H9 (cell line): Measurements from ENCODE around the gene SLC2A4RG. TPM values are rescaled to one million over a fixed set of nuclear protein-coding genes. Genes with fewer than 3 reads are reported as not detected.

Experiments
- DNase-seq: peaks from one replicate; pipeline ENCODE4 v3.0.0-alpha.2; 2017
- H2AFZ ChIP-seq: one replicate; pipeline ENCODE4 v1.6.1; 2013; ENCODE audit warnings: mild to moderate bottlenecking, low read length, control low read depth, moderate library complexity
- H2AK5ac ChIP-seq: 2 replicates; pipeline ENCODE4 v1.6.1; 2013; ENCODE audit warnings: low read length, control low read depth, mixed read lengths; ENCODE audit not compliant: insufficient read length
- H2BK120ac ChIP-seq: one replicate; pipeline ENCODE4 v1.6.1; 2013; ENCODE audit warnings: low read depth, mild to moderate bottlenecking, low read length, control low read depth, inconsistent platforms; ENCODE audit not compliant: poor library complexity, severe bottlenecking
- H2BK12ac ChIP-seq: 2 replicates; pipeline ENCODE4 v1.6.1; 2013; ENCODE audit warnings: low read length, control low read depth, mixed read lengths, low read depth; ENCODE audit not compliant: insufficient read length
- H2BK15ac ChIP-seq: 2 replicates; pipeline ENCODE4 v1.6.1; 2013; ENCODE audit warnings: low read depth, low read length, control low read depth
- H2BK20ac ChIP-seq: one replicate; pipeline ENCODE4 v1.6.1; 2013; ENCODE audit warnings: low read depth, mild to moderate bottlenecking, low read length, control low read depth, inconsistent platforms; ENCODE audit not compliant: poor library complexity, severe bottlenecking
- H2BK5ac ChIP-seq: 2 replicates; pipeline ENCODE4 v1.6.1; 2013; ENCODE audit warnings: low read length, control low read depth, mixed read lengths; ENCODE audit not compliant: insufficient read length
- H3K14ac ChIP-seq: 2 replicates; pipeline ENCODE4 v1.6.1; 2013; ENCODE audit warnings: low read length, control low read depth; ENCODE audit not compliant: insufficient read depth
- H3K18ac ChIP-seq: 2 replicates; pipeline ENCODE4 v1.6.1; 2013; ENCODE audit warnings: low read depth, mild to moderate bottlenecking, mixed read lengths, low read length, control low read depth; ENCODE audit not compliant: insufficient read length
- H3K23ac ChIP-seq: 2 replicates; pipeline ENCODE4 v1.6.1; 2013; ENCODE audit warnings: low read length, control low read depth, mixed read lengths, low read depth; ENCODE audit not compliant: insufficient read length
- H3K23me2 ChIP-seq: 2 replicates; pipeline ENCODE4 v1.6.1; 2013; ENCODE audit warnings: low read depth, mild to moderate bottlenecking, mixed read lengths, low read length, control low read depth; ENCODE audit not compliant: insufficient read length, poor library complexity, severe bottlenecking
- H3K27ac ChIP-seq: 2 replicates; pipeline ENCODE4 v1.5.1; 2013; ENCODE audit warnings: low read length, control low read depth, mixed read lengths, low read depth; ENCODE audit not compliant: insufficient read length
- H3K27me3 ChIP-seq: 2 replicates; pipeline ENCODE4 v1.6.1; 2013; ENCODE audit warnings: low read length, control low read depth, inconsistent platforms; ENCODE audit not compliant: insufficient read depth
- H3K4ac ChIP-seq: 2 replicates; pipeline ENCODE4 v1.6.1; 2013; ENCODE audit warnings: low read depth, mild to moderate bottlenecking, control low read depth, inconsistent platforms, low read length, moderate library complexity
- H3K4me1 ChIP-seq: 2 replicates; pipeline ENCODE4 v1.6.1; 2013; ENCODE audit warnings: low read length, control low read depth, inconsistent platforms; ENCODE audit not compliant: insufficient read depth
- H3K4me2 ChIP-seq: 2 replicates; pipeline ENCODE4 v1.6.1; 2013; ENCODE audit warnings: low read length, control low read depth, mixed read lengths; ENCODE audit not compliant: insufficient read length, insufficient read depth
- H3K56ac ChIP-seq: 2 replicates; pipeline ENCODE4 v1.6.1; 2013; ENCODE audit warnings: low read depth, mild to moderate bottlenecking, mixed read lengths, low read length, control low read depth; ENCODE audit not compliant: insufficient read length
- H3K79me1 ChIP-seq: 2 replicates; pipeline ENCODE4 v1.6.1; 2013; ENCODE audit warnings: low read depth, mild to moderate bottlenecking, moderate library complexity, low read length, control low read depth, inconsistent platforms; ENCODE audit not compliant: insufficient read depth, poor library complexity, severe bottlenecking
- H3K79me2 ChIP-seq: 2 replicates; pipeline ENCODE4 v1.6.1; 2013; ENCODE audit warnings: low read length, control low read depth, inconsistent platforms; ENCODE audit not compliant: insufficient read depth
- H3K9ac ChIP-seq: 2 replicates; pipeline ENCODE4 v1.6.1; 2013; ENCODE audit warnings: low read length, control low read depth, mixed read lengths; ENCODE audit not compliant: insufficient read length; ENCODE audit errors: extremely low read depth
- H3K9me3 ChIP-seq: one replicate; pipeline ENCODE4 v1.6.1; 2013; ENCODE audit warnings: low read depth, low read length, inconsistent platforms; ENCODE audit not compliant: control insufficient read depth
- H3T11ph ChIP-seq: one replicate; pipeline ENCODE4 v1.6.1; 2013; ENCODE audit warnings: mild to moderate bottlenecking, low read length, control low read depth, inconsistent platforms
- H4K20me1 ChIP-seq: one replicate; pipeline ENCODE4 v1.6.1; 2013; ENCODE audit not compliant: control insufficient read depth, insufficient read length, insufficient read depth
- H4K5ac ChIP-seq: 2 replicates; pipeline ENCODE4 v1.6.1; 2013; ENCODE audit warnings: low read depth, mild to moderate bottlenecking, mixed read lengths, low read length, control low read depth; ENCODE audit not compliant: insufficient read length
- H4K8ac ChIP-seq: replicated peaks from 2 replicates; pipeline ENCODE4 v1.6.1; 2013; ENCODE audit warnings: low read length, control low read depth, mixed read lengths, low read depth; ENCODE audit not compliant: insufficient read length
- H4K91ac ChIP-seq: 2 replicates; pipeline ENCODE4 v1.6.1; 2013; ENCODE audit warnings: low read depth, mild to moderate bottlenecking, moderate library complexity, mixed read lengths, low read length, control low read depth; ENCODE audit not compliant: insufficient read length
- H3K27ac Mint-ChIP-seq, 3 experiments: 2 replicates in 2 of 3; 3 replicates in 1 of 3; pipeline ENCODE4 v1.8.0; 2020 to 2021; ENCODE audit warnings: mixed read lengths in 3 of 3, mild to moderate bottlenecking in 1 of 3, moderate library complexity in 1 of 3
- H3K27me3 Mint-ChIP-seq: 2 replicates; pipeline ENCODE4 v1.8.0; 2021; ENCODE audit warnings: low read depth, mild to moderate bottlenecking, moderate library complexity, mixed read lengths
- H3K36me3 Mint-ChIP-seq, 3 experiments: 2 replicates in 2 of 3; 3 replicates in 1 of 3; pipeline ENCODE4 v1.8.0; 2020 to 2021; ENCODE audit warnings: low read depth in 3 of 3, mixed read lengths in 3 of 3; ENCODE audit not compliant: insufficient read depth in 1 of 3
- H3K4me1 Mint-ChIP-seq, 2 experiments: 2 replicates each; pipeline ENCODE4 v1.8.0; 2020; ENCODE audit warnings: mixed read lengths in 2 of 2
- H3K4me3 Mint-ChIP-seq, 2 experiments: 2 replicates in 1 of 2; 3 replicates in 1 of 2; pipeline ENCODE4 v1.8.0; 2020 to 2021; ENCODE audit warnings: mild to moderate bottlenecking in 2 of 2, mixed read lengths in 2 of 2, moderate library complexity in 1 of 2
- H3K9me3 Mint-ChIP-seq, 2 experiments: 2 replicates in 1 of 2; 3 replicates in 1 of 2; pipeline ENCODE4 v1.8.0; 2020; ENCODE audit warnings: mild to moderate bottlenecking in 2 of 2, mixed read lengths in 2 of 2, moderate library complexity in 1 of 2
- WGBS: extraction: QIAGEN DNeasy Blood & Tissue Kit; methylation state at CpG from one replicate; pipeline ENCODE4 v1.1.7; 2013; ENCODE audit warnings: missing lambda C conversion rate, low lambda C conversion rate, mixed read lengths; ENCODE audit not compliant: insufficient read length; ENCODE audit errors: extremely low coverage; 5-methylcytosine and 5-hydroxymethylcytosine counted together
- total RNA-seq: library from RNA; stranded (reverse); gene quantifications from 2 replicates; pipeline ENCODE4 v1.2.1, GENCODE V29; 2021
- TF ChIP-seq, protein P1 (sequence below): fragments of 200-600 bp; sonication (generic); conservative IDR thresholded peaks from 3 replicates; pipeline ENCODE4 v1.8.0; 2021; ENCODE audit warnings: antibody characterized with exemption, mild to moderate bottlenecking

The SLC2A4RG gene
- total RNA-seq, 1 experiment from 2014 or later = 43.9 TPM

DNA sequence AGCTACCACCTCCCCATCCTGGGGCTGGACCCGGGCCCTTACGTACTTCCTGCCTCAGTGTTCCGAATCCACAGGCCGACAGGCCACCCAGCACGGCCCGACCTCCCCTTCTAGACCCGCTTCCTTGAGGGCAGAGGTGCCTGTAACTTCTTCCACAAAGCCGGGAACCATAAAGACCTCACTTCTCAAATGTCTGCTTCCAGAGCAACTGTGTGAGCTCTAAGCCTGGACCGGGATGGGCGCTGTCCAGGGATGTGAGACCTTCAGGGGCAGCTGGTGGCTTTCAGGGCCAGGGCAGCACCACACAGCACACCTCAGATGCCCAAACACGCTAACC lies 9.3 kb downstream of the SLC2A4RG start:
- Histone ChIP-seq H3K9me3 (no peaks in the 10 kb centered on the region), H3K4ac (no peak overlapping the region), H2AK5ac (no peak overlapping the region), H3K79me2 (no peaks in the 10 kb centered on the region), H3K79me1 (no peaks in the 10 kb centered on the region), H3K27me3 (no peaks in the 10 kb centered on the region), H4K8ac (no peak overlapping the region), H3K23ac (no peak overlapping the region), H3K18ac (no peak overlapping the region), H2BK5ac (no peak overlapping the region), H4K20me1 (no peaks in the 10 kb centered on the region), H3K4me1 (no peaks in the 10 kb centered on the region; the same call in 1 of the 2 replicates), H3K9ac (no peak overlapping the region), H3K23me2 (no peaks in the 10 kb centered on the region), H2BK12ac (no peak overlapping the region), H3K27ac (no peak overlapping the region), H3T11ph (no peak overlapping the region), H3K56ac (no peak overlapping the region), H2BK15ac (no peak overlapping the region), H2BK20ac (no peak overlapping the region), H3K4me2 (no peak overlapping the region), H4K5ac (no peak overlapping the region), H4K91ac (no peak overlapping the region), H2AFZ (no peak overlapping the region), H2BK120ac (no peak overlapping the region), H3K14ac (no peak overlapping the region; the same call in 1 of the 2 replicates)
- DNase-seq = no peak
- no CpG with 5 or more reads among the region's 11 CpGs for WGBS
- Mint-ChIP-seq H3K27ac (peak overlapping the region in 2 of 3 experiments; percentile 57 to 58; a peak in 3 of 7 replicates), H3K36me3 (peaks cover 0 to 8% (median 5%) of the 10 kb centered on the region in 3 experiments; a peak in 3 of 7 replicates), H3K27me3 (no peaks in the 10 kb centered on the region), H3K4me1 (peaks cover 11 to 19% of the 10 kb centered on the region in 2 experiments), H3K9me3 (no peaks in the 10 kb centered on the region), H3K4me3 (no peak overlapping the region)
- TF ChIP-seq, protein P1, sequence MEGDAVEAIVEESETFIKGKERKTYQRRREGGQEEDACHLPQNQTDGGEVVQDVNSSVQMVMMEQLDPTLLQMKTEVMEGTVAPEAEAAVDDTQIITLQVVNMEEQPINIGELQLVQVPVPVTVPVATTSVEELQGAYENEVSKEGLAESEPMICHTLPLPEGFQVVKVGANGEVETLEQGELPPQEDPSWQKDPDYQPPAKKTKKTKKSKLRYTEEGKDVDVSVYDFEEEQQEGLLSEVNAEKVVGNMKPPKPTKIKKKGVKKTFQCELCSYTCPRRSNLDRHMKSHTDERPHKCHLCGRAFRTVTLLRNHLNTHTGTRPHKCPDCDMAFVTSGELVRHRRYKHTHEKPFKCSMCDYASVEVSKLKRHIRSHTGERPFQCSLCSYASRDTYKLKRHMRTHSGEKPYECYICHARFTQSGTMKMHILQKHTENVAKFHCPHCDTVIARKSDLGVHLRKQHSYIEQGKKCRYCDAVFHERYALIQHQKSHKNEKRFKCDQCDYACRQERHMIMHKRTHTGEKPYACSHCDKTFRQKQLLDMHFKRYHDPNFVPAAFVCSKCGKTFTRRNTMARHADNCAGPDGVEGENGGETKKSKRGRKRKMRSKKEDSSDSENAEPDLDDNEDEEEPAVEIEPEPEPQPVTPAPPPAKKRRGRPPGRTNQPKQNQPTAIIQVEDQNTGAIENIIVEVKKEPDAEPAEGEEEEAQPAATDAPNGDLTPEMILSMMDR = no peak
